ENCODE data around the gene BTLA.
"Not testable (repeated sequence)": the region's sequence is repeated elsewhere in the genome, so short reads cannot be mapped to it uniquely, and the experiment has no call there.

The BTLA gene

DNA sequence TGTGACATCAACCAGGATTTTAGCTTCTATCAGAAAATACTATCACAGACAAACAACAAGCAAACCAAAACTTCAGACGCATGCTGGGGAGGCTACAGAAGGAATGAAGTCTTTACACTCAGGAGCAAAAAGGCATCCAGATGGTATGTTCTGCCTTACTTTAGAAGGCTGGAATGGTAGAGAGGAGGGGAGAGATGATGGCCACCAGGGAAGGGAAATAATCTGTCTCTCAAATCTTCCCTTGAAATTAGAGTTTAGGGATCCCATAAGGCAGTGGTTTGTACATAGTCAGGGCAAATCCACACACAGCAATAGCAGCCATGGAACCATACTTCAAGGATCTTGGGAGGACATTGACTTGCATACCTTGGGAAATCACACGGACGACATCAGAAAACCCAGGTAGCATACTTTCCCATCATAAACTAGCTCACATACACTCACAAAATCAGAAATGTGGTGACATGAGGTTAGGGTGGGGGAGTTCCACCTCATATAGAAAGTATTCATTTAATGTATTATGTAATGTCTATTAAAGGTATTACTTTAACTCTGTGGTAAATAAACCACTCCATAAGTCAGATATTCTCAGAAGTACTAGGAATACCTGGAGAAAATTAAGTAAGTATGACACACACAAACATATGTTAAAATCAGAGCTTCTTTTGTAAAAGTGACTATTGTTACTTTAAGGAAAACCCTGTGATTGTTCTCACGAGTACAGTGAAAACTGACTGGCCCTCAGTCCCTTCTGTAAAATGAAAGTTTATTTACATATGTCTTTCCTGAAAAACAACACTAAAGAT, 9.4 kb downstream of the BTLA start:
- FAIRE-seq: no peak

GRCh38 chr3:112486811-112487505, 12.3 kb downstream of the BTLA start:
- no peak for FAIRE-seq

- FAIRE-seq: no peak
Measured at GRCh38 chr3:112484352-112484751, 14.9 kb downstream of the BTLA start.

- no peak for FAIRE-seq
Measured at GRCh38 chr3:112482675-112483074, 16.6 kb downstream of the BTLA start.

GRCh38 chr3:112481302-112481721, 18.0 kb downstream of the BTLA start:
- FAIRE-seq: no peak

GRCh38 chr3:112477891-112478290, 21.4 kb downstream of the BTLA start:
- no peak for FAIRE-seq

GRCh38 chr3:112476346-112476745, 22.9 kb downstream of the BTLA start:
- no peak for FAIRE-seq

- no peak for FAIRE-seq
Measured at GRCh38 chr3:112474796-112475195, 24.5 kb downstream of the BTLA start.

- no peak for FAIRE-seq
Measured at GRCh38 chr3:112472691-112473090, 26.6 kb downstream of the BTLA start.

GRCh38 chr3:112471596-112472325, 27.5 kb downstream of the BTLA start:
- no peak for FAIRE-seq

GRCh38 chr3:112470788-112471187, 28.5 kb downstream of the BTLA start:
- no peak for FAIRE-seq

DNA sequence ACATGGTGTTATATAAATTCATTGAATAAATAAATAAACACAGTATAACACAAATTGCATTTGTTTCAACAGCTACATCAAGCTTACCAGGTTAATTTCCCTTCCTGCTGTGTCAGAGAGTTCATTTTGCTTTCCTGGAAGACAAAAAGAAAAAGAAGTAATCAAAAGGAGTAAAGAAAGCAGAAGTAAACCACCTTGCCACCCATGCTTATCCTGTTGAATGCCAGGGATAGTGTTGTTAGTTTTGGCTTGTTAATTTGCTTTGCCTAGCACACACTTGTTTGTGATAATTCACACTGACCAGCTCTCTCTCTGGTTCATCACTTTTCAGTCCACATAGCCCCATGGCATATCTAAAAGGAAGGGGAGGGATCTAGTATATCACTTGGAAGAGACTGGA, 29.6 kb downstream of the BTLA start:
- no peak for FAIRE-seq

GRCh38 chr3:112467539-112467938, 31.7 kb downstream of the BTLA start:
- no peak for FAIRE-seq

GRCh38 chr3:112466020-112466419, 33.3 kb downstream of the BTLA start:
- no peak for FAIRE-seq

DNA sequence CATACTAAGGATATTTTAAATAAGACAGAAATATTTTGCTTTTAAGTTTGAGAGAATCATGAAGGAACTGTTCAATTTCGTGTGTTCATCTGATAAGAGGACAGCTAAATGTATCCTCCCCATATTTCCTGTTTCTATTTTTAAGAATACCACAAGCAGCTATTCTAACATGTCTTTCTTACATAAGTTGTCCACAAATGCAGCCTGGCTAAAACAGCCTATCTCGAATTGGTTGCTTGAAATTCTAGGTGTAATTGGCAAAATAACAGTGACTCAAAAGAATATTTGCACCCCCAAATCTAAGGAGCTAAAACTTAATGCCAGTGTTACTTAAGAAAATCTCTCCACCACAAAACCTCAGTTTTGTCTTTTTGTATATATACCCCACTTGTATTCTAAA, 35.0 kb downstream of the BTLA start:
- FAIRE-seq: no peak

GRCh38 chr3:112463250-112463649, 36.0 kb downstream of the BTLA start:
- no peak for FAIRE-seq

GRCh38 chr3:112461787-112462186, 37.5 kb downstream of the BTLA start:
- FAIRE-seq: not testable (repeated sequence)

GRCh38 chr3:112460519-112461195, 38.6 kb downstream of the BTLA start:
- no peak for FAIRE-seq

DNA sequence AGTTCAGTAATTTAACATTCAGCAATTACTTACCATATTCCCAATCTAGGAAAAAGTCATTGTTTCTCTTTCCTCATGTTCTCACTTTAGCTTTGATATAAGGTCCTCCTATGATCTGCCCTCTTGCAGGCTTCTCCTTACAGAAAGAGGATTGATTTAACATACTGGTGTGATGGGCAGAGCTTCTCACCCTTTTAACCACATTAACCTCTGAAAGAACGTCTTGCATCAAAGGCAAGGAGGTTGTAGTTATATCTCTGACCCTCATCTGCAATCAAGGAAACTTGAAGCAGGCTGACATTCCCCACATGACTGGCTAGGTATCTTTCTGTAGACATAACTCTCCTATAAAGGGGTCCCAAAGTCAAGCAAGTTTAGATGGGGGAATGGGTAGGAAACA, 39.5 kb downstream of the BTLA start:
- FAIRE-seq: no peak

- no peak for FAIRE-seq
Measured at GRCh38 chr3:112456147-112456546, 43.1 kb downstream of the BTLA start.

DNA sequence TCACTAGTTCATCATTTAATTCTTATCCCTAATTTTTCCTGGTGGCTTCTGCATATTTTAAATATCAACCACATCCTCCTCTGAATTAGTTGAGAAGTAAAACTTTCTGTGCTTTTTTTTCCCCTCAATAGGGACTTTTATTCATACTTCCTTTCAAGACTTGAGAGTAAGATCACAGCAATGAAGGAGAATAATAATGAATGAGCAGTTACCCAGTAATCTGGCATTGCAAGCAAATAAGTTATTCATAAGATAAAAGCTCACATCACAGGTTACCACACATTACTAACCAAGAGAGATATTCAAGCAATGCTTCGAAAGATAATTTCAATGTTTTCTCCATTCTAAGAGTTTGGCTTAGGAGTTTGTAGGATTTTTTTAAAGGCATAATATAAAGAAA, 50.3 kb downstream of the BTLA start:
- FAIRE-seq: no peak

- FAIRE-seq: no peak
Measured at GRCh38 chr3:112446343-112446742, 52.9 kb downstream of the BTLA start.

- FAIRE-seq: no peak
Measured at GRCh38 chr3:112445839-112446238, 53.4 kb downstream of the BTLA start.

All from TTC549 (cell line).